ENCODE data around the gene PHACTR3. TPM values are rescaled to one million over a fixed set of nuclear protein-coding genes. Genes with fewer than 3 reads are reported as not detected.

The PHACTR3 gene
- polyA plus RNA-seq, 2 of the 4 experiments (the other 2 are of a cell fraction): not detected

DNA sequence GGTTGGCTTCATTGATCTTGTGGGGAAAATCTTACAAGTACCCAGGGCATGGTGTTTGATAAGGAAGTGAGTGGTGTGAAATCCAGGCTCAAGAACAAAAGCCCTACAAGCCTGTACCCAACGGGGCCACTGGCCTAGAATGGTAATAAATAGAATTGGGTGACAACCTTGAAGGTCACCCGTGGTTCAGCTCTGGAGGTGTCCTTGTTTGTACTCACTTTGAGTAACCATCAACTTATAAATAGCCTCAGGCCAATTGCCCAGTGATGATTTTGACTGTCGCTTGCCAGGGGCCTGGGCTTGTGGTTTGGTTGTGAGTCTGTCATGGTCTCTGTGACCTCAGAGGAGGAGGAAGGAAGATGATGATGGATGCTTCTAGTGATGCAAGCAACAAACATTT is 87.8 kb downstream of the PHACTR3 start:
- no peak for DNase-seq (ENCODE audit: low read depth in 1 of 2, low spot score in 1 of 2)
- FAIRE-seq: no peak
- H3K4me1 ChIP-seq: no peaks in the 10 kb centered on the region
- no peaks in the 10 kb centered on the region for H3K9me3 ChIP-seq
- POLR2A ChIA-PET: no interaction called here
- H3K4me2 ChIP-seq: no peak overlapping the region
- TF ChIP-seq PBX3 (IDR thresholded peaks at IDR 0.05): no peak
- TF ChIP-seq ZC3H11A (IDR thresholded peaks at IDR 0.05): no peak
- no peak for TF ChIP-seq HES2 (IDR thresholded peaks at IDR 0.05)
- no peak for TF ChIP-seq FOXS1 (CRISPR knock-in tag; IDR thresholded peaks at IDR 0.05)
- TF ChIP-seq CHD4 (IDR thresholded peaks at IDR 0.05; ENCODE audit: borderline replicate concordance): no peak
- no peak for TF ChIP-seq ELK1 (IDR thresholded peaks at IDR 0.05; ENCODE audit: low read depth, low read length)
- CTCF ChIA-PET: interaction anchor here (1.1 kb wide), 1 partner anchor 61 kb away, joined by 3 read pairs; no protein-coding TSS in a partner anchor
- ATAC-seq: no peak
- no peak overlapping the region for H3K27ac ChIP-seq
- 4% methylated on average over 3 of the region's 3 CpGs for WGBS (ENCODE audit: missing lambda C conversion rate)
- no peak overlapping the region for H3K4me3 ChIP-seq

DNA sequence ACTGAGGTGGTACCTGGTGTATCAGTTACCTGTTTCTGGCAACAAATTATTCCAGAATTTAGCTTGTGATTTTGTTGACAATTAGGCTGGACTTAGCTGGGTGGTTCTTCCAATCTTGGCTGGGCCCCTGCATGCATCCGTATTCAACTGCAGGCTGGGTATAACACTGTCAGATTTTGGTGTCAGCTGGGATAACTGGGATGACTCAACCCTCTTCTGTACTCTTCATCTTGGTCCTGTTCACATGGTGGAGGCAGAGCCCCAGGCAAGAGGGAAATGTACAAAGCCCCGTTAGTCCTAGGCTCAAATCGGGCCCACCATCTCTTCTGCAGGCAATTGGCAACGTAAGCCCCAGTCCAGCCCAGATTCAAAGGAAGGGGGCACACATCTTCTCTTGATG is 89.2 kb downstream of the PHACTR3 start:
- no peaks in the 10 kb centered on the region for H3K4me1 ChIP-seq
- no peak overlapping the region for H3K4me3 ChIP-seq
- ATAC-seq: no peak
- 0% methylated on average over 3 of the region's 4 CpGs for WGBS (ENCODE audit: missing lambda C conversion rate)
- ChIA-PET CTCF (no interaction called here), POLR2A (no interaction called here)
- TF ChIP-seq, protein P1, sequence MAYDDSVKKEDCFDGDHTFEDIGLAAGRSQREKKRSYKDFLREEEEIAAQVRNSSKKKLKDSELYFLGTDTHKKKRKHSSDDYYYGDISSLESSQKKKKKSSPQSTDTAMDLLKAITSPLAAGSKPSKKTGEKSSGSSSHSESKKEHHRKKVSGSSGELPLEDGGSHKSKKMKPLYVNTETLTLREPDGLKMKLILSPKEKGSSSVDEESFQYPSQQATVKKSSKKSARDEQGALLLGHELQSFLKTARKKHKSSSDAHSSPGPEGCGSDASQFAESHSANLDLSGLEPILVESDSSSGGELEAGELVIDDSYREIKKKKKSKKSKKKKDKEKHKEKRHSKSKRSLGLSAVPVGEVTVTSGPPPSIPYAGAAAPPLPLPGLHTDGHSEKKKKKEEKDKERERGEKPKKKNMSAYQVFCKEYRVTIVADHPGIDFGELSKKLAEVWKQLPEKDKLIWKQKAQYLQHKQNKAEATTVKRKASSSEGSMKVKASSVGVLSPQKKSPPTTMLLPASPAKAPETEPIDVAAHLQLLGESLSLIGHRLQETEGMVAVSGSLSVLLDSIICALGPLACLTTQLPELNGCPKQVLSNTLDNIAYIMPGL (CRISPR knock-in tag; IDR thresholded peaks at IDR 0.05; ENCODE audit: borderline replicate concordance): no peak
- no peak for FAIRE-seq
- no peaks in the 10 kb centered on the region for H3K9me3 ChIP-seq
- no peak overlapping the region for H3K27ac ChIP-seq
- DNase-seq (ENCODE audit: low read depth in 1 of 2, low spot score in 1 of 2): no peak
- no peak overlapping the region for H3K4me2 ChIP-seq

- Histone ChIP-seq H3K4me2 (no peak overlapping the region), H3K27ac (no peak overlapping the region), H3K4me3 (no peak overlapping the region), H3K4me1 (no peaks in the 10 kb centered on the region), H3K9me3 (no peaks in the 10 kb centered on the region)
- ATAC-seq (no peak), DNase-seq (ENCODE audit: low read depth in 1 of 2, low spot score in 1 of 2) (no peak), FAIRE-seq (no peak)
- POLR2A ChIA-PET: no interaction called here
- 10% methylated on average over 2 of the region's 5 CpGs for WGBS (ENCODE audit: missing lambda C conversion rate)
- CTCF ChIA-PET: no interaction called here
- no peak for TF ChIP-seq HDAC2 (IDR thresholded peaks at IDR 0.05)
- TF ChIP-seq RAD21 (conservative IDR thresholded peaks at IDR 0.05 in 1 of 2, IDR thresholded peaks at IDR 0.05 in 1 of 2): no peak
- TF ChIP-seq CBX2 (IDR thresholded peaks at IDR 0.05; ENCODE audit: borderline replicate concordance, low read depth): no peak
- TF ChIP-seq, protein P2, sequence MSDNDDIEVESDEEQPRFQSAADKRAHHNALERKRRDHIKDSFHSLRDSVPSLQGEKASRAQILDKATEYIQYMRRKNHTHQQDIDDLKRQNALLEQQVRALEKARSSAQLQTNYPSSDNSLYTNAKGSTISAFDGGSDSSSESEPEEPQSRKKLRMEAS (IDR thresholded peaks at IDR 0.05): no peak
- TF ChIP-seq E2F6 (IDR thresholded peaks at IDR 0.05; ENCODE audit: borderline replicate concordance, low read depth): no peak
- no peak for TF ChIP-seq JUNB (IDR thresholded peaks at IDR 0.05)
- TF ChIP-seq PHF8 (IDR thresholded peaks at IDR 0.05; ENCODE audit: borderline replicate concordance, low read depth): no peak
- TF ChIP-seq CEBPB (IDR thresholded peaks at IDR 0.05): no peak
- TF ChIP-seq USF2 (IDR thresholded peaks at IDR 0.05): no peak
- TF ChIP-seq RARB (CRISPR knock-in tag; IDR thresholded peaks at IDR 0.05): no peak
- TF ChIP-seq, protein P3, sequence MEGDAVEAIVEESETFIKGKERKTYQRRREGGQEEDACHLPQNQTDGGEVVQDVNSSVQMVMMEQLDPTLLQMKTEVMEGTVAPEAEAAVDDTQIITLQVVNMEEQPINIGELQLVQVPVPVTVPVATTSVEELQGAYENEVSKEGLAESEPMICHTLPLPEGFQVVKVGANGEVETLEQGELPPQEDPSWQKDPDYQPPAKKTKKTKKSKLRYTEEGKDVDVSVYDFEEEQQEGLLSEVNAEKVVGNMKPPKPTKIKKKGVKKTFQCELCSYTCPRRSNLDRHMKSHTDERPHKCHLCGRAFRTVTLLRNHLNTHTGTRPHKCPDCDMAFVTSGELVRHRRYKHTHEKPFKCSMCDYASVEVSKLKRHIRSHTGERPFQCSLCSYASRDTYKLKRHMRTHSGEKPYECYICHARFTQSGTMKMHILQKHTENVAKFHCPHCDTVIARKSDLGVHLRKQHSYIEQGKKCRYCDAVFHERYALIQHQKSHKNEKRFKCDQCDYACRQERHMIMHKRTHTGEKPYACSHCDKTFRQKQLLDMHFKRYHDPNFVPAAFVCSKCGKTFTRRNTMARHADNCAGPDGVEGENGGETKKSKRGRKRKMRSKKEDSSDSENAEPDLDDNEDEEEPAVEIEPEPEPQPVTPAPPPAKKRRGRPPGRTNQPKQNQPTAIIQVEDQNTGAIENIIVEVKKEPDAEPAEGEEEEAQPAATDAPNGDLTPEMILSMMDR (IDR thresholded peaks at IDR 0.05): no peak
- TF ChIP-seq GATA3 (IDR thresholded peaks at IDR 0.05; ENCODE audit: borderline replicate concordance): no peak
- no peak for TF ChIP-seq ELK1 (IDR thresholded peaks at IDR 0.05; ENCODE audit: low read depth, low read length)
- no peak for TF ChIP-seq ZC3H11A (IDR thresholded peaks at IDR 0.05)
- TF ChIP-seq HES2 (IDR thresholded peaks at IDR 0.05): no peak
- TF ChIP-seq FOSB (CRISPR knock-in tag; IDR thresholded peaks at IDR 0.05): no peak
- TF ChIP-seq ESRRA (IDR thresholded peaks at IDR 0.05; ENCODE audit: borderline replicate concordance, low read length): no peak
- no peak for TF ChIP-seq RCOR1 (IDR thresholded peaks at IDR 0.05; ENCODE audit: low read depth, low read length)
- no peak for TF ChIP-seq ZFP36 (IDR thresholded peaks at IDR 0.05; ENCODE audit: borderline replicate concordance, partially characterized antibody)
These were observed 92.1 kb downstream of the PHACTR3 start for GRCh38 chr20:59696476-59696875.

Data from A549 (cell line).